ENCODE results near the gene AKT1. TPM values are rescaled to one million over a fixed set of nuclear protein-coding genes. Genes with fewer than 3 reads are reported as not detected.
"Not testable (repeated sequence)": the region's sequence is repeated elsewhere in the genome, so short reads cannot be mapped to it uniquely, and the experiment has no call there.

AKT1 gene
- total and polyA plus RNA-seq, 2 donors, result 56.2 to 90.9 TPM

- Histone ChIP-seq H3K4me3 (ENCODE audit: low read length in 2 of 2) (no peak overlapping the region), H3K27ac (ENCODE audit: low read depth in 1 of 2, low read length in 1 of 2) (no peak overlapping the region), H3K4me1 (ENCODE audit: control insufficient read depth in 2 of 2, insufficient read depth in 2 of 2, low read length in 2 of 2) (no peaks in the 10 kb centered on the region), H3K27me3 (ENCODE audit: control insufficient read depth in 2 of 2, insufficient read depth in 1 of 2, low read length in 1 of 2) (peaks cover 0 to 17% of the 10 kb centered on the region in 2 donors), H3K36me3 (ENCODE audit: control insufficient read depth in 2 of 2, insufficient read depth in 2 of 2, low read length in 1 of 2) (no peaks in the 10 kb centered on the region), H3K9me3 (ENCODE audit: control insufficient read depth in 2 of 2, insufficient read depth in 1 of 2, low read length in 1 of 2) (no peaks in the 10 kb centered on the region)
- DNase-seq (ENCODE audit: low read depth in 6 of 9, low spot score in 9 of 9), result no peak
- WGBS, result 97% methylated on average over 18 of the region's 18 CpGs
These were observed 63.9 kb downstream of the AKT1 start for GRCh38 chr14:104731320-104732294.

- no peak for DNase-seq (ENCODE audit: low read depth in 6 of 9, low spot score in 9 of 9)
- Histone ChIP-seq H3K4me3 (ENCODE audit: low read length in 2 of 2) (no peak overlapping the region), H3K27ac (ENCODE audit: low read depth in 1 of 2, low read length in 1 of 2) (no peak overlapping the region), H3K4me1 (ENCODE audit: control insufficient read depth in 2 of 2, insufficient read depth in 2 of 2, low read length in 2 of 2) (no peaks in the 10 kb centered on the region), H3K9me3 (ENCODE audit: control insufficient read depth in 2 of 2, insufficient read depth in 1 of 2, low read length in 1 of 2) (no peaks in the 10 kb centered on the region), H3K36me3 (ENCODE audit: control insufficient read depth in 2 of 2, insufficient read depth in 2 of 2, low read length in 1 of 2) (no peaks in the 10 kb centered on the region), H3K27me3 (ENCODE audit: control insufficient read depth in 2 of 2, insufficient read depth in 1 of 2, low read length in 1 of 2) (peaks cover 2 to 25% of the 10 kb centered on the region in 2 donors)
- WGBS, result 94% methylated on average over 5 of the region's 5 CpGs
These were observed 65.1 kb downstream of the AKT1 start for GRCh38 chr14:104730487-104730886.

- WGBS, result 94% methylated on average over 16 of the region's 16 CpGs
- H3K9me3 ChIP-seq (ENCODE audit: control insufficient read depth in 2 of 2, insufficient read depth in 1 of 2, low read length in 1 of 2), result no peaks in the 10 kb centered on the region
- H3K36me3 ChIP-seq (ENCODE audit: control insufficient read depth in 2 of 2, insufficient read depth in 2 of 2, low read length in 1 of 2), result no peaks in the 10 kb centered on the region
- H3K4me1 ChIP-seq (ENCODE audit: control insufficient read depth in 2 of 2, insufficient read depth in 2 of 2, low read length in 2 of 2), result no peaks in the 10 kb centered on the region
- H3K4me3 ChIP-seq (ENCODE audit: low read length in 2 of 2), result no peak overlapping the region
- H3K27ac ChIP-seq (ENCODE audit: low read depth in 1 of 2, low read length in 1 of 2), result no peak overlapping the region
- H3K27me3 ChIP-seq (ENCODE audit: control insufficient read depth in 2 of 2, insufficient read depth in 1 of 2, low read length in 1 of 2), result peaks cover 5 to 32% of the 10 kb centered on the region in 2 donors
- DNase-seq (ENCODE audit: low read depth in 6 of 9, low spot score in 9 of 9), result no peak
These were observed 65.7 kb downstream of the AKT1 start for GRCh38 chr14:104729835-104730181.

GRCh38 chr14:104729176-104729834, 66.2 kb downstream of the AKT1 start:
- 99% methylated on average over 59 of the region's 73 CpGs for WGBS
- H3K4me3 ChIP-seq (ENCODE audit: low read length in 2 of 2); H3K9me3 ChIP-seq (ENCODE audit: control insufficient read depth in 2 of 2, insufficient read depth in 1 of 2, low read length in 1 of 2); H3K4me1 ChIP-seq (ENCODE audit: control insufficient read depth in 2 of 2, insufficient read depth in 2 of 2, low read length in 2 of 2); H3K27ac ChIP-seq (ENCODE audit: low read depth in 1 of 2, low read length in 1 of 2); DNase-seq (ENCODE audit: low read depth in 6 of 9, low spot score in 9 of 9); H3K36me3 ChIP-seq (ENCODE audit: control insufficient read depth in 2 of 2, insufficient read depth in 2 of 2, low read length in 1 of 2): not testable (repeated sequence)
- H3K27me3 ChIP-seq (ENCODE audit: control insufficient read depth in 2 of 2, insufficient read depth in 1 of 2, low read length in 1 of 2), result peaks cover 10 to 37% of the 10 kb centered on the region in 2 donors

GRCh38 chr14:104728631-104729030, 66.9 kb downstream of the AKT1 start:
- no peak for DNase-seq (ENCODE audit: low read depth in 6 of 9, low spot score in 9 of 9)
- WGBS, result 95% methylated on average over 17 of the region's 17 CpGs
- H3K36me3 ChIP-seq (ENCODE audit: control insufficient read depth in 2 of 2, insufficient read depth in 2 of 2, low read length in 1 of 2), result no peaks in the 10 kb centered on the region
- H3K4me3 ChIP-seq (ENCODE audit: low read length in 2 of 2), result no peak overlapping the region
- H3K4me1 ChIP-seq (ENCODE audit: control insufficient read depth in 2 of 2, insufficient read depth in 2 of 2, low read length in 2 of 2), result peaks cover 0 to 6% of the 10 kb centered on the region in 2 donors
- no peaks in the 10 kb centered on the region for H3K9me3 ChIP-seq (ENCODE audit: control insufficient read depth in 2 of 2, insufficient read depth in 1 of 2, low read length in 1 of 2)
- H3K27me3 ChIP-seq (ENCODE audit: control insufficient read depth in 2 of 2, insufficient read depth in 1 of 2, low read length in 1 of 2), result peaks cover 17 to 43% of the 10 kb centered on the region in 2 donors
- H3K27ac ChIP-seq (ENCODE audit: low read depth in 1 of 2, low read length in 1 of 2), result no peak overlapping the region

GRCh38 chr14:104726600-104727451, 68.7 kb downstream of the AKT1 start:
- peaks cover 0 to 1% of the 10 kb centered on the region in 2 donors for H3K36me3 ChIP-seq (ENCODE audit: control insufficient read depth in 2 of 2, insufficient read depth in 2 of 2, low read length in 1 of 2)
- peaks cover 0 to 6% of the 10 kb centered on the region in 2 donors for H3K4me1 ChIP-seq (ENCODE audit: control insufficient read depth in 2 of 2, insufficient read depth in 2 of 2, low read length in 2 of 2)

GRCh38 chr14:104725772-104726548, 69.6 kb downstream of the AKT1 start:
- Histone ChIP-seq H3K4me1 (ENCODE audit: control insufficient read depth in 2 of 2, insufficient read depth in 2 of 2, low read length in 2 of 2) (peaks cover 0 to 6% of the 10 kb centered on the region in 2 donors), H3K4me3 (ENCODE audit: low read length in 2 of 2) (no peak overlapping the region), H3K27me3 (ENCODE audit: control insufficient read depth in 2 of 2, insufficient read depth in 1 of 2, low read length in 1 of 2) (peaks cover 17 to 46% of the 10 kb centered on the region in 2 donors), H3K9me3 (ENCODE audit: control insufficient read depth in 2 of 2, insufficient read depth in 1 of 2, low read length in 1 of 2) (no peaks in the 10 kb centered on the region), H3K27ac (ENCODE audit: low read depth in 1 of 2, low read length in 1 of 2) (no peak overlapping the region), H3K36me3 (ENCODE audit: control insufficient read depth in 2 of 2, insufficient read depth in 2 of 2, low read length in 1 of 2) (peaks cover 0 to 3% of the 10 kb centered on the region in 2 donors)
- 95% methylated on average over 25 of the region's 25 CpGs for WGBS
- DNase-seq (ENCODE audit: low read depth in 6 of 9, low spot score in 9 of 9), result no peak

More at GRCh38 chr14:104726600-104727451, 68.7 kb downstream of the AKT1 start:
- WGBS, result 94% methylated on average over 21 of the region's 21 CpGs
- no peak overlapping the region for H3K27ac ChIP-seq (ENCODE audit: low read depth in 1 of 2, low read length in 1 of 2)
- no peaks in the 10 kb centered on the region for H3K9me3 ChIP-seq (ENCODE audit: control insufficient read depth in 2 of 2, insufficient read depth in 1 of 2, low read length in 1 of 2)
- no peak for DNase-seq (ENCODE audit: low read depth in 6 of 9, low spot score in 9 of 9)
- peaks cover 17 to 46% of the 10 kb centered on the region in 2 donors for H3K27me3 ChIP-seq (ENCODE audit: control insufficient read depth in 2 of 2, insufficient read depth in 1 of 2, low read length in 1 of 2)
- no peak overlapping the region for H3K4me3 ChIP-seq (ENCODE audit: low read length in 2 of 2)

- peaks cover 0 to 6% of the 10 kb centered on the region in 2 donors for H3K4me1 ChIP-seq (ENCODE audit: control insufficient read depth in 2 of 2, insufficient read depth in 2 of 2, low read length in 2 of 2)
- no peaks in the 10 kb centered on the region for H3K9me3 ChIP-seq (ENCODE audit: control insufficient read depth in 2 of 2, insufficient read depth in 1 of 2, low read length in 1 of 2)
- peaks cover 0 to 3% of the 10 kb centered on the region in 2 donors for H3K36me3 ChIP-seq (ENCODE audit: control insufficient read depth in 2 of 2, insufficient read depth in 2 of 2, low read length in 1 of 2)
- H3K27ac ChIP-seq (ENCODE audit: low read depth in 1 of 2, low read length in 1 of 2), result no peak overlapping the region
- H3K27me3 ChIP-seq (ENCODE audit: control insufficient read depth in 2 of 2, insufficient read depth in 1 of 2, low read length in 1 of 2), result peaks cover 17 to 46% of the 10 kb centered on the region in 2 donors
- DNase-seq (ENCODE audit: low read depth in 6 of 9, low spot score in 9 of 9), result no peak
- 81% methylated on average over 24 of the region's 24 CpGs for WGBS
- H3K4me3 ChIP-seq (ENCODE audit: low read length in 2 of 2), result no peak overlapping the region
These were observed 70.4 kb downstream of the AKT1 start for GRCh38 chr14:104724981-104725771.

Measured in thymus (tissue), 11 donors.